NCI-H82 treated with DMSO at 0.1 percent for 48 hours (cell line): Measurements from ENCODE around the gene IFNAR2.

ENCODE experiments used
- DNase-seq: peaks from one replicate; lab custom pipeline; 2025; ENCODE audit not compliant: unreplicated experiment; lab: John Stamatoyannopoulos, UW

Gene IFNAR2

DNA sequence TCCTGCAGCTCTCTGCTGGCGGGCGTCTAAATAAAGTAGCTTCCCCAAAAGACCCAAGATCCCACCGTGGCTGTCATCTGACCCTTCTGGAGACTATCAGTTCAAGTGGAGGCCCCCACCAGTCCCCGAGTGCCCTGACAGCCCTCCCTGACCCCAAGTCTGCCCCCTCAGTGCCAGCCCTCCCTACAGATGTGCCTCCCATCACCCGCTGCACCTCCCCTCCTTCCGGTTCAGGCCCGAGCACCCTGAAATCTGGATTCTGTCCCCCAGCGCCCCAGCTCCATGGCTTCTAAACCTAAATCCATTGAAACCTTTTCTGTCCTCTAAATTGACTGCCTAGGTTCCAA is 37.0 kb downstream of the IFNAR2 start:
- DNase-seq = no peak

DNA sequence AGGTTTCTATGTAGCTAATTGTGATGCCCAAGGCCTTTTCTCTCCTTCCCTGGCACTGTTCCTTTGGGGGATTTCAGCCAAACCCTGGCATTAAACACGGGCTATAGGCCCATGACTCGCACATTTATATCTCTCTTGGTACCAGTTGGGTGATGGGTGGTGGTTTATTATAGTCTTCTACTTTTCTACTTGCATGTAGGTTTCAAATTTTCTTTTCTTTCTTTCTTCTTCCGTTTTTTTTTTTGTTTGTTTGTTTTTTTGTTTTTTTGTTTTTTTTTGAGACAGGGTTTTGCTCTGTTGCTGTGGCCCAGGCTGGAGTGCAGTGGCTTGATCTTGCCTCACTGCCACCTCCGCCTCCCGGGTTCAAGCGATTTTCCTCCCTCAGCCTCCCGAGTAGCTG is 37.5 kb downstream of the IFNAR2 start:
- DNase-seq = no peak

DNA sequence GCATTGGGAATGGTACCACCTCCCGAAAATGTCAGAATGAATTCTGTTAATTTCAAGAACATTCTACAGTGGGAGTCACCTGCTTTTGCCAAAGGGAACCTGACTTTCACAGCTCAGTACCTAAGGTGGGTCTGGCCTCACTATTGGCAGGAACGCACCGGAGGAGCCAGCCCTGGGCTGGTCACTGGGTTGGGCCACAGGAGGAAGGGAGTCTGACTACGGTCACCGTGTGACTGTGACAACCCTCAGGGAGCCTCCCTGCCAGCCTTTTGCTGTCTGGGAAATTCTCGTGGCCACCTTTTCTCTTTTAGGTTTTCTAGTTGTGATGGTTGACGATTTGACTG is 38.6 kb downstream of the IFNAR2 start:
- no peak for DNase-seq

DNA sequence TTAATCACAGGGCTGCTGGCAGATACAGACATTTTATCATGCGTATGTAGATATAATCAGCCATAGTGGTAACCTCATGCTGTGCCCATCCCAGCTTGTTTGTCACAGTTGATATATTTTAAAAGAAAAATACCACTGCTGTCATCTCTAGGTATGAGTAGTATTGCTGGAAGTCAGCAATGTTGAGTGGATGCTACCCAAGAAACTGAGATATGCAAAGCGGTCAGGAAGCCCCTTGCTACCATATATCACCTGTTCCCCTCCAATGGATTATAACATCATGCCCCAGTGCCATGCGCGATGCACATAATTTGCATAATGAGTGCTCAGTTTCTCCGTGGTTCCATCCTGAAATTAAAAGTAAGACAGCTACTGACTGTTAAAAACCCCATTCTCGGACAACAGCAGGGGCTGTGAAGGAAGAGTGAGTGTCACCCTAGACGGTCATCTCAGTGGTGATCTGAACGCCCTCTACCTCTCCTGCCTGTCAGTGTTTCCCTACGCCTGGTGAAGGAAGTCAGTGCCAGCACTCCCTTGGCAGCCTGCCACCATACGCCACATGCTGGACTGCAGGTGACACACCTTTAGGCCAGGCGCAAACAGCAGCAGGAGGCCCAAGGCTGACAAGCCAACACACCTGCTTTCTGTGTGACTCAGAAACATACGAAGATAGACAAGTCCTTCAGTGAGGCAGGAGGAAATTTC is 39.2 kb downstream of the IFNAR2 start:
- no peak for DNase-seq

DNA sequence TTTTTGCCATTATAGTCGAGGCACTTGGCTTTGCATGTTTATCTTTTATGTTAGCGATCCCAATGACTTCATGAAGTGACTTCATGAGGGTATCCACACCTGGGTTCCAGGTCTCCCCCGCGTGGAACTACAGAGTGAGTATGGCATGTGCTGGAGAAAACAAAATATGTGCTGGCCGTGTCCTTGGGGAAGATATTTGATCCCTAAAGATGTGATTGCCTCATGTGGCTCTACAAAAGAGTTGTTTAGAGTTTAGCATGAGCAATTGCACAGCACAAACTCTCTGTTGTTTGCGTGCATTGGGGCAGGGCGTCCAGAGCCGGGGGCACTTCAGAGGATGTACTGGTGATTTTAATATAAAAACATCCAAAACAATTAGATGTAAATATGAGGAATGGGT is 41.2 kb downstream of the IFNAR2 start:
- no peak for DNase-seq

DNA sequence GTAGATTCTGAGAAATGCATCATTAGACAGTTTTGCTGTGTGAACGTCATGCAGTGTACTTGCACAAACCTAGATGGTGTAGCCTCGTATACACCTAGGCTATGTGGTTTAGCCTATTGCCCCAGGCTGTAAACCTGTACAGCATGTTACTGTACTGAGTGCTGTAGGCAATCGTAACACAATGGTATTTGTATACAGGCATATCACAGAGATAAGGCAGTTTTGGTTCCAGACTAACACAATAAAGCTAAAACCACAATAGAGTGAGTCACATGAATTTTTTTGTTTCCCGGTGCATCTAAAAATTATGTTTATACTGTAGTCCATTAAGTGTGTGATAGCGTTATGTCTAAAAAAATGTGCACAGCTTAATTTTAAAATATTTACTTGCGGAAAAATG is 43.3 kb downstream of the IFNAR2 start:
- no peak for DNase-seq

DNA sequence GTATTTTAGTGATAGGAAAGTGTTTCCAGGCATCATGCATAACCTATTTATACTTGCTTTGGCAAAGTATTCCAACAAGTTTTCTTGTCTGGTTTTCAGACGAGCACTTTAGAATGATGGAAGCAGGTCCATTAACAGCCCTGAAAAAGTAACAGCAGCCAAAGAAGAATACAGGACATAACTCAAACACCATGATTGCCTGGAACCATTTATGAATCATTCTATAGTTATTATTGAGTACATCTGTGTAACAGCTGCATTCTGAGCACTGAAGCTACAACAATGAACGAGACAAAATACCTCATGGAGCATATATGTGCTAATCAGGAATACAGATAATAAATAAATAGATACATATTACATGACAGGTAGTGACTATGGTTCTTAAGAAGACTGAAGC is 49.0 kb downstream of the IFNAR2 start:
- DNase-seq = no peak

DNA sequence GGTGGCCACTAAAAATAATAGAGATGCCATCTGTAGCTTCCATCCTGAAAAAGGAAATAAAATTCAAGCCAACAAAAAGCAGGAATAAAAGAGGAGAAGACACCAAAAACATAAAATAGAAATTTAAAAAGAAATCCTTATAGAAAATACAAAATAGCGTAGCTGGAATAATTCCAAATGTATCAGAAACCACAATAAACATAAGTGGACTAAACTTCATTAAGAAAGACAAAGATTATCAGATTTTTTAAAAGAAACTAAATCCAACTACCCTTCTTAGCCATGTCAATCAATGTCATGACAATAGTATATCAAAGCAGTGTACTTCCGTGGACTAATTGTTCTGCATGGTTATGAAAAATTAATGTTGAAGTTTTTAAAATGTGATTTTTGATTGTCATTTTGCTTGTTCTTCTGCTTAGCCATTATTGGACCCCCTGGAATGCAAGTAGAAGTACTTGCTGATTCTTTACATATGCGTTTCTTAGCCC is 49.6 kb downstream of the IFNAR2 start:
- no peak for DNase-seq
